Cardiac muscle cell (in vitro differentiated cells and primary cell): ENCODE measurements around the gene SUPT6H. TPM values are rescaled to one million over a fixed set of nuclear protein-coding genes. Genes with fewer than 3 reads are reported as not detected.
"Not testable (repeated sequence)": the region's sequence is repeated elsewhere in the genome, so short reads cannot be mapped to it uniquely, and the experiment has no call there.

Experiments
- DNase-seq, 2 donors: peaks; one replicate each; pipeline versions ENCODE4 v3.0.0 to v3.0.0-alpha.2; 2010 to 2017; ENCODE audit warnings: low read depth in 1 of 2, low spot score in 1 of 2
- H3K27ac ChIP-seq: fragments of 200-600 bp; sonication (generic); 2 replicates; pipeline ENCODE4 v1.5.1; 2016
- H3K27me3 ChIP-seq: fragments of 200-600 bp; sonication (generic); 2 replicates; pipeline ENCODE4 v1.6.0; 2016; ENCODE audit warnings: control low read depth
- H3K36me3 ChIP-seq: fragments of 200-600 bp; sonication (generic); 2 replicates; pipeline ENCODE4 v1.5.1; 2016; ENCODE audit warnings: control low read depth
- H3K4me1 ChIP-seq: fragments of 200-600 bp; sonication (generic); 2 replicates; pipeline ENCODE4 v1.8.1; 2017; ENCODE audit warnings: low read depth, mild to moderate bottlenecking, mixed run types
- H3K4me3 ChIP-seq: fragments of 200-600 bp; sonication (generic); 2 replicates; pipeline ENCODE4 v1.5.1; 2016; ENCODE audit warnings: mild to moderate bottlenecking
- H3K9me3 ChIP-seq: fragments of 200-600 bp; sonication (generic); 2 replicates; pipeline ENCODE4 v1.5.1; 2017; ENCODE audit warnings: low read depth, mild to moderate bottlenecking, control low read depth
- polyA plus RNA-seq: library from polyadenylated mRNA; unstranded; fragments of >200 nt; fragmentation: Nextera tagmentation; extraction: Ambion mirVana; gene quantifications from 2 replicates; pipeline ENCODE4 v1.2.1, GENCODE V29; 2016
- total RNA-seq: library from RNA; depleted of rRNA; stranded (reverse); fragments of >200 nt; gene quantifications from 2 replicates; pipeline ENCODE4 v1.2.3, GENCODE V29; 2016
- TF ChIP-seq, protein P1 (sequence below): IDR thresholded peaks from 2 replicates; pipeline ENCODE4 v1.5.1; 2012; ENCODE audit warnings: low read depth, mild to moderate bottlenecking, low read length

The SUPT6H gene
- total and polyA plus RNA-seq, 2 experiments from 2014 or later: 29.7 to 67.8 TPM

DNA sequence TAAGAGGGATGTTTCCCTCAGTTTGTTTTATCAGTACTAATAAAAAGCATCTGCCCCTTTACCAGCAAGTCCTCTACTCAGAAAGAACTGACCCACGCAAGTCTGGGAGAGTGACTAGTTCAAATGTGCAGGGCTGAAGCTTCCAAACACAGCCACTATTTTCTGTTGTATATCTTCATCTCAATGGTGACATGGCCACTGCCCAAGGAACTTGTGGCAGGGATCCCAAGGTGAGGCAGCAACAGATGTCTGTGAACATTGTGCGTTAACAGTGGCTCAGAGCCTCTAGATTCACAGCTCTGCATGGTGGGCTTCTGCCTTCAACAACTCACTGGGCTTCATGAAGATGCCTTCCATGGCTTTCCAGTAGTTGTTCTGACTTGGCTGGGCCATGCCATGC is 13.3 kb upstream of the SUPT6H start:
- no peak for DNase-seq
- peaks cover 16% of the 10 kb centered on the region for H3K4me1 ChIP-seq
- H3K4me3 ChIP-seq: no peak overlapping the region
- no peaks in the 10 kb centered on the region for H3K9me3 ChIP-seq
- H3K27me3 ChIP-seq: no peaks in the 10 kb centered on the region
- H3K36me3 ChIP-seq: peaks cover 10% of the 10 kb centered on the region
- TF ChIP-seq, protein P1, sequence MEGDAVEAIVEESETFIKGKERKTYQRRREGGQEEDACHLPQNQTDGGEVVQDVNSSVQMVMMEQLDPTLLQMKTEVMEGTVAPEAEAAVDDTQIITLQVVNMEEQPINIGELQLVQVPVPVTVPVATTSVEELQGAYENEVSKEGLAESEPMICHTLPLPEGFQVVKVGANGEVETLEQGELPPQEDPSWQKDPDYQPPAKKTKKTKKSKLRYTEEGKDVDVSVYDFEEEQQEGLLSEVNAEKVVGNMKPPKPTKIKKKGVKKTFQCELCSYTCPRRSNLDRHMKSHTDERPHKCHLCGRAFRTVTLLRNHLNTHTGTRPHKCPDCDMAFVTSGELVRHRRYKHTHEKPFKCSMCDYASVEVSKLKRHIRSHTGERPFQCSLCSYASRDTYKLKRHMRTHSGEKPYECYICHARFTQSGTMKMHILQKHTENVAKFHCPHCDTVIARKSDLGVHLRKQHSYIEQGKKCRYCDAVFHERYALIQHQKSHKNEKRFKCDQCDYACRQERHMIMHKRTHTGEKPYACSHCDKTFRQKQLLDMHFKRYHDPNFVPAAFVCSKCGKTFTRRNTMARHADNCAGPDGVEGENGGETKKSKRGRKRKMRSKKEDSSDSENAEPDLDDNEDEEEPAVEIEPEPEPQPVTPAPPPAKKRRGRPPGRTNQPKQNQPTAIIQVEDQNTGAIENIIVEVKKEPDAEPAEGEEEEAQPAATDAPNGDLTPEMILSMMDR: no peak
- no peak overlapping the region for H3K27ac ChIP-seq

DNA sequence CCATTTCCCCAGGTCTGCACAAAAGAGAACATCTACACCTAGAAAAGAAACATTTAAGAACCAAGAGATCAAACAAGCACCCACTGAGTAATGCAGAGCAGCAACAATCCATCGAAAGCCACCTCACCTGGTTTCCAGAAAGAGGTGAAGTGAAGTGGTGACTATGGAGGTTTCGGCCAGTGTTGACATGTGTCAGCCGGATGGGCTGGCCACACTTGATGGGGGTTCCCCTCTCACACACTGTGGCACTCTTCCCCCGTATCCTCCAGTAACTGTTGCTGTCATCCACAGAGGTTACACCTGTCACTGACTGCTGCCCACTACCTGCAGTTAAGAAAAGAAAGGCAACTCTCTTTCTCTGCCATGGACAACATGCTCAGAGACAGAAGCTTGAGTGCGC is 6.8 kb upstream of the SUPT6H start:
- H3K27ac ChIP-seq: no peak overlapping the region
- H3K4me3 ChIP-seq: no peak overlapping the region
- H3K36me3 ChIP-seq: peaks cover 7% of the 10 kb centered on the region
- H3K9me3 ChIP-seq: no peaks in the 10 kb centered on the region
- DNase-seq: no peak
- no peaks in the 10 kb centered on the region for H3K4me1 ChIP-seq
- TF ChIP-seq, protein P1: no peak
- no peaks in the 10 kb centered on the region for H3K27me3 ChIP-seq

DNA sequence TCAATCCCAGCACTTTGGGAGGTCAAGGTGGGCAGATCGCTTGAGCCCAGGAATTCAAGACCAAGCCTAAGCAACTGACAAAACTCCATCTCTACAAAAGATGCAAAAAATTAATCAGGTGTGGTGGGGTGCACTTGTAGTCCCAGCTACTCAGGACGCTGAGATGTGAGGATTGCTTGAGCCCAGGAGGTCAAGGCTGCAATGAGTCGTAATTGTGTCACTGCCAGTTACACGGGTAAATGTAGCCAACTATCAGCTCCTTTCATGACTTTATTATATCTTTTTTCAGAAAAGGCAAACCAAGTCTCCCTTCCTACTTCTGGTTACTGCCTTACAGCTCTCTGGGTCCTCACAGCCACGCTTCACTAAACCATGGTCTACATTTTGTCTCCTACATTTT is 4.2 kb upstream of the SUPT6H start:
- DNase-seq: no peak
- H3K4me3 ChIP-seq: no peak overlapping the region
- no peaks in the 10 kb centered on the region for H3K9me3 ChIP-seq

DNA sequence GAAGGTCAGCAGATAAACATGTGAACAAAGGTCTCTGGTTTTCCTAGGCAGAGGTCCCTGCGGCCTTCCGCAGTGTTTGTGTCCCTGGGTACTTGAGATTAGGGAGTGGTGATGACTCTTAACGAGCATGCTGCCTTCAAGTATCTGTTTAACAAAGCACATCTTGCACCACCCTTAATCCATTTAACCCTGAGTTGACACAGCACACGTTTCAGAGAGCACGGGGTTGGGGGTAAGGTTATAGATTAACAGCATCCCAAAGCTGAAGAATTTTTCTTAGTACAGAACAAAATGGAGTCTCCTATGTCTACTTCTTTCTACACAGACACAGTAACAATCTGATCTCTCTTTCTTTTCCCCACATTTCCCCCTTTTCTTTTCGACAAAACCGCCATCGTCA is 3.7 kb upstream of the SUPT6H start:
- H3K27ac ChIP-seq, H3K36me3 ChIP-seq, H3K9me3 ChIP-seq, DNase-seq, H3K4me3 ChIP-seq, H3K27me3 ChIP-seq: not testable (repeated sequence)
- peaks cover 11% of the 10 kb centered on the region for H3K4me1 ChIP-seq

More for the DNA sequence above, 4.2 kb upstream of the SUPT6H start:
- no peaks in the 10 kb centered on the region for H3K27me3 ChIP-seq
- no peak overlapping the region for H3K27ac ChIP-seq
- peaks cover 6% of the 10 kb centered on the region for H3K4me1 ChIP-seq
- TF ChIP-seq, protein P1: no peak
- H3K36me3 ChIP-seq: peaks cover 4% of the 10 kb centered on the region

DNA sequence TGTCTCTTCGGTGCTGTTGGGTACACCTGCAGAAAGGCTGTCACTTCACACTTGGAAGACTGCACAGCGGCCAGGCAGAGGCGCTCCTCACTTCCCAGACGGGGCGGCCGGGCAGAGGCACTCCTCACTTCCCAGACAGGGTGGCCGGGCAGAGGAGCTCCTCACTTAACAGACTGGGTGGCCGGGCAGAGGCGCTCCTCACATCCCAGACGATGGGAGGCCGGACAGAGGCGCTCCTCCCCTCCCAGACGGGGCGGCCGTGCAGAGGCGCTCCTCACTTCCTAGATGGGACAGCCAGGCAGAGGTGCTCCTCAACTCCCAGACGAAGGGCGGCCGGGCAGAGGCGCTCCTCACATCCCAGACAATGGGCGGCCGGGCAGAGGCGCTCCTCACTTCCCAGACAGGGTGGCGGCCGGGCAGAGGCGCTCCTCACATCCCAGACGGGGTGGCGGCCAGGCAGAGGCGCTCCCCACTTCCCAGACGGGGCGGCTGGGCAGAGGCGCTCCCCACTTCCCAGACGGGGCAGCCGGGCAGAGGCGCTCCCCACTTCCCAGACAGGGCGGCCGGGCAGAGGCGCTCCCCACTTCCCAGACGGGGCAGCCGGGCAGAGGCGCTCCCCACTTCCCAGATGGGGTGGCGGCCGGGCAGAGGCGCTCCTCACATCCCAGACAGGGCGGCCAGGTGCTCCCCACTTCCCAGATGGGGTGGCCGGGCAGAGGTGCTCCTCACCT is 3.1 kb upstream of the SUPT6H start:
- H3K27me3 ChIP-seq, H3K36me3 ChIP-seq, H3K9me3 ChIP-seq, H3K27ac ChIP-seq, DNase-seq, H3K4me3 ChIP-seq: not testable (repeated sequence)
- H3K4me1 ChIP-seq: peaks cover 14% of the 10 kb centered on the region

DNA sequence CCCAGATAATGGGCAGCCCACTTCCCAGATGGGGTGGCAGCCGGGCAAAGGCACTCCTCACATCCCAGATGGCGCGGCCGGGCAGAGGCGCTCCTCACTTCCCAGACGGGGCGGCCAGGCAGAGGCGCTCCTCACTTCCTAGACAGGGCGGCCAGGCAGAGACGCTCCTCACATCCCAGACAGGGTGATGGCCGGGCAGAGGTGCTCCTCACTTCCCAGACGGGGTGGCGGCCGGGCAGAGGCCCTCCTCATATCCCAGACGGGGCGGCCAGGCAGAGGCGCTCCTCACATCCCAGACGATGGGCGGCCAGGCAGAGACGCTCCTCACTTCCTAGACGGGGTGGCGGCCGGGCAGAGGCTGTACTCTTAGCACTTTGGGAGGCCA is 2.5 kb upstream of the SUPT6H start:
- H3K9me3 ChIP-seq, H3K36me3 ChIP-seq, H3K27me3 ChIP-seq, H3K4me3 ChIP-seq, DNase-seq, H3K27ac ChIP-seq: not testable (repeated sequence)
- H3K4me1 ChIP-seq: peaks cover 14% of the 10 kb centered on the region

DNA sequence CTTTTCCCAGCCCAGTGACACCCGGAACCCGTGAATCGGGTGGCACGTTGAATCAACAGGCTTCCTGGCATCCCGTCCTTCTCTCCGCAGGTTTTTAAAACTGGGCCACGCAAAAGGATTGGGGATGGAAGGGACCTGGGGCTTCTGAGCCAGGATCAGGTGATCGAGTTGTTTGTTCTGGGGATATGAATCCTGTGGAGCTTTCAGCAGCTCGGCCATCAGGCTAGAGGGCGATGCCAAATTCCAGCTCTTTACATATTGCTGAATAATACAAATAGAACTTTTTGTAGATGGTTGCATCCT is 473 bp downstream of the SUPT6H start:
- no peak for DNase-seq
- H3K27ac ChIP-seq: peak overlapping the region; percentile 98
- H3K36me3 ChIP-seq: peaks cover 7% of the 10 kb centered on the region
- peaks cover 14% of the 10 kb centered on the region for H3K4me1 ChIP-seq
- TF ChIP-seq, protein P1: no peak
- no peaks in the 10 kb centered on the region for H3K27me3 ChIP-seq
- H3K9me3 ChIP-seq: no peaks in the 10 kb centered on the region
- peak overlapping the region; percentile 73 for H3K4me3 ChIP-seq
